Astrocyte (in vitro differentiated cells and primary cell): Measurements from ENCODE around the gene DGAT2. TPM values are rescaled to one million over a fixed set of nuclear protein-coding genes. Genes with fewer than 3 reads are reported as not detected.
A peak's percentile ranks its signal among the peaks of the same experiment; 100 is the strongest.

Experiments used
- DNase-seq: peaks from one replicate; pipeline ENCODE4 v3.0.0-alpha.2; 2010; ENCODE audit warnings: low read depth
- FAIRE-seq: peaks from 2 replicates; lab custom pipeline; 2011; peaks lifted over from hg19 to GRCh38; lab: Jason Lieb, UNC
- H2AFZ ChIP-seq: 2 replicates; pipeline ENCODE4 v1.6.0; 2012; ENCODE audit warnings: low read depth, low read length, inconsistent platforms
- H3K27ac ChIP-seq: 2 replicates; pipeline ENCODE4 v1.5.1; 2011; ENCODE audit warnings: low read depth, low read length, inconsistent platforms
- H3K27me3 ChIP-seq: 2 replicates; pipeline ENCODE4 v1.6.0; 2011; ENCODE audit warnings: low read length, inconsistent platforms; ENCODE audit not compliant: insufficient read depth
- H3K36me3 ChIP-seq: 2 replicates; pipeline ENCODE4 v1.5.1; 2011; ENCODE audit warnings: low read length, inconsistent platforms; ENCODE audit not compliant: insufficient read depth
- H3K4me1 ChIP-seq: 2 replicates; pipeline ENCODE4 v1.5.1; 2011; ENCODE audit warnings: low read length, inconsistent platforms; ENCODE audit not compliant: insufficient read depth
- H3K4me2 ChIP-seq: 2 replicates; pipeline ENCODE4 v1.6.0; 2012; ENCODE audit warnings: low read length, inconsistent platforms
- H3K4me3 ChIP-seq: 2 replicates; pipeline ENCODE4 v1.5.1; 2011; ENCODE audit warnings: low read depth, mild to moderate bottlenecking, low read length, inconsistent platforms; ENCODE audit not compliant: insufficient read depth
- H3K79me2 ChIP-seq: 2 replicates; pipeline ENCODE4 v1.6.0; 2012; ENCODE audit warnings: mild to moderate bottlenecking, low read length, inconsistent platforms; ENCODE audit not compliant: insufficient read depth
- H3K9ac ChIP-seq: 2 replicates; pipeline ENCODE4 v1.6.0; 2012; ENCODE audit warnings: mild to moderate bottlenecking, low read length, inconsistent platforms
- H3K9me3 ChIP-seq: 2 replicates; pipeline ENCODE4 v1.5.1; 2012; ENCODE audit warnings: low read depth, mild to moderate bottlenecking, low read length, inconsistent platforms; ENCODE audit not compliant: insufficient read depth
- H4K20me1 ChIP-seq: 2 replicates; pipeline ENCODE4 v1.6.0; 2012; ENCODE audit warnings: low read length, inconsistent platforms; ENCODE audit not compliant: insufficient read depth
- H3K27ac Mint-ChIP-seq: one replicate; pipeline ENCODE4 v1.8.0; 2021; ENCODE audit warnings: mild to moderate bottlenecking, mixed read lengths; ENCODE audit not compliant: unreplicated experiment
- H3K27me3 Mint-ChIP-seq: one replicate; pipeline ENCODE4 v1.8.0; 2021; ENCODE audit warnings: low read depth, mixed read lengths; ENCODE audit not compliant: unreplicated experiment
- H3K36me3 Mint-ChIP-seq: one replicate; pipeline ENCODE4 v1.8.0; 2021; ENCODE audit warnings: low read depth, mixed read lengths; ENCODE audit not compliant: unreplicated experiment
- H3K4me1 Mint-ChIP-seq: one replicate; pipeline ENCODE4 v1.8.0; 2021; ENCODE audit warnings: low read depth, mixed read lengths; ENCODE audit not compliant: unreplicated experiment
- H3K4me3 Mint-ChIP-seq: one replicate; pipeline ENCODE4 v1.8.0; 2021; ENCODE audit warnings: mild to moderate bottlenecking, moderate library complexity, mixed read lengths; ENCODE audit not compliant: unreplicated experiment
- H3K9me3 Mint-ChIP-seq: one replicate; pipeline ENCODE4 v1.8.0; 2021; ENCODE audit warnings: mild to moderate bottlenecking, mixed read lengths; ENCODE audit not compliant: unreplicated experiment
- CTCF ChIP-seq: IDR thresholded peaks from 2 replicates; pipeline ENCODE4 v1.5.1; 2011; ENCODE audit warnings: low read depth, mild to moderate bottlenecking, inconsistent platforms, low read length, moderate library complexity; ENCODE audit not compliant: insufficient read depth
- EZH2 ChIP-seq: IDR thresholded peaks from 2 replicates; pipeline ENCODE4 v1.6.1; 2012; ENCODE audit warnings: mild to moderate bottlenecking, low read length, inconsistent platforms; ENCODE audit not compliant: insufficient read depth
- total RNA-seq: library from RNA; stranded (reverse); gene quantifications from 2 replicates; pipeline ENCODE4 v1.2.1, GENCODE V29; 2021

DGAT2 gene
- total RNA-seq, 1 donor from 2014 or later: 0.73 TPM

- Histone ChIP-seq H3K4me2 (no peak overlapping the region), H4K20me1 (no peaks in the 10 kb centered on the region), H3K9me3 (no peaks in the 10 kb centered on the region), H3K27me3 (no peaks in the 10 kb centered on the region), H3K9ac (no peak overlapping the region), H2AFZ (no peak overlapping the region), H3K36me3 (no peaks in the 10 kb centered on the region), H3K4me1 (no peaks in the 10 kb centered on the region), H3K27ac (no peak overlapping the region), H3K79me2 (no peaks in the 10 kb centered on the region), H3K4me3 (no peak overlapping the region)
- H3K9me3 Mint-ChIP-seq: no peaks in the 10 kb centered on the region
- no peak overlapping the region for H3K4me3 Mint-ChIP-seq
- FAIRE-seq: peak; percentile 72
- H3K36me3 Mint-ChIP-seq: no peaks in the 10 kb centered on the region
- H3K4me1 Mint-ChIP-seq: no peaks in the 10 kb centered on the region
- TF ChIP-seq CTCF: peak; percentile 87
- TF ChIP-seq EZH2: no peak
- peaks cover 3% of the 10 kb centered on the region for H3K27me3 Mint-ChIP-seq
- no peak overlapping the region for H3K27ac Mint-ChIP-seq
- peak; percentile 14 for DNase-seq
Observed at GRCh38 chr11:75802913-75803820, 34.6 kb downstream of the DGAT2 start.

GRCh38 chr11:75809111-75809510 is 40.5 kb downstream of the DGAT2 start:
- Mint-ChIP-seq H3K27ac (no peak overlapping the region), H3K27me3 (no peaks in the 10 kb centered on the region), H3K4me1 (peaks cover 5% of the 10 kb centered on the region), H3K9me3 (no peaks in the 10 kb centered on the region), H3K4me3 (no peak overlapping the region), H3K36me3 (no peaks in the 10 kb centered on the region)
- Histone ChIP-seq H2AFZ (no peak overlapping the region), H3K4me1 (peaks cover 9% of the 10 kb centered on the region), H3K4me3 (no peak overlapping the region), H4K20me1 (no peaks in the 10 kb centered on the region), H3K4me2 (no peak overlapping the region), H3K27me3 (no peaks in the 10 kb centered on the region), H3K9me3 (no peaks in the 10 kb centered on the region), H3K79me2 (no peaks in the 10 kb centered on the region), H3K9ac (no peak overlapping the region), H3K27ac (no peak overlapping the region), H3K36me3 (no peaks in the 10 kb centered on the region)
- FAIRE-seq (no peak), DNase-seq (no peak)
- no peak for TF ChIP-seq CTCF
- no peak for TF ChIP-seq EZH2

- Histone ChIP-seq H3K4me2 (no peak overlapping the region), H3K4me1 (peaks cover 14% of the 10 kb centered on the region), H3K36me3 (no peaks in the 10 kb centered on the region), H3K4me3 (no peak overlapping the region), H4K20me1 (no peaks in the 10 kb centered on the region), H3K27me3 (no peaks in the 10 kb centered on the region), H3K9ac (no peak overlapping the region), H3K79me2 (no peaks in the 10 kb centered on the region), H3K27ac (no peak overlapping the region), H3K9me3 (no peaks in the 10 kb centered on the region), H2AFZ (no peak overlapping the region)
- DNase-seq (no peak), FAIRE-seq (no peak)
- no peaks in the 10 kb centered on the region for H3K27me3 Mint-ChIP-seq
- no peak overlapping the region for H3K27ac Mint-ChIP-seq
- no peaks in the 10 kb centered on the region for H3K36me3 Mint-ChIP-seq
- no peak overlapping the region for H3K4me3 Mint-ChIP-seq
- TF ChIP-seq EZH2 (no peak), CTCF (no peak)
- no peaks in the 10 kb centered on the region for H3K9me3 Mint-ChIP-seq
- peaks cover 5% of the 10 kb centered on the region for H3K4me1 Mint-ChIP-seq
Observed at GRCh38 chr11:75809991-75810390, 41.4 kb downstream of the DGAT2 start.
